K562 (cell line): ENCODE results near the gene ANKRD10. TPM values are rescaled to one million over a fixed set of nuclear protein-coding genes. Genes with fewer than 3 reads are reported as not detected.

Source experiments
- CBFA2T2 ChIP-seq: fragments of 450-650 bp; conservative IDR thresholded peaks from 2 replicates; pipeline ENCODE4 v1.6.1; 2017; ENCODE audit warnings: mild to moderate bottlenecking
- EGR1 ChIP-seq: fragments of 450-650 bp; conservative IDR thresholded peaks from 2 replicates; pipeline ENCODE4 v1.6.1; 2017; ENCODE audit warnings: mild to moderate bottlenecking
- EP300 ChIP-seq: IDR thresholded peaks from 2 replicates; pipeline ENCODE4 v1.6.1; 2012; ENCODE audit warnings: low read length, improper control_type of control experiment
- HNRNPLL ChIP-seq: fragments of 200-400 bp; formaldehyde crosslinking; IDR thresholded peaks from 2 replicates; pipeline ENCODE4 v1.6.1; 2017; ENCODE audit warnings: low read length, low read depth, mild to moderate bottlenecking; ENCODE audit not compliant: poor library complexity, severe bottlenecking
- RBM14 ChIP-seq: fragments of 200-400 bp; formaldehyde crosslinking; IDR thresholded peaks from 2 replicates; pipeline ENCODE4 v1.6.1; 2018; ENCODE audit warnings: low read depth, mild to moderate bottlenecking, low read length, moderate library complexity, borderline replicate concordance; ENCODE audit not compliant: insufficient read depth
- SRSF7 ChIP-seq: fragments of 200-400 bp; formaldehyde crosslinking; optimal IDR thresholded peaks from 2 replicates; pipeline ENCODE3; 2017; ENCODE audit warnings: mild to moderate bottlenecking, low read depth, low read length
- ZNF165 ChIP-seq: fragments of 250-450 bp; sonication (Bioruptor Pico); IDR thresholded peaks from 2 replicates; pipeline ENCODE4 v1.4.0; 2020; ENCODE audit warnings: borderline replicate concordance
- ZNF197 ChIP-seq: fragments of 200-800 bp; sonication (Bioruptor generic); IDR thresholded peaks from 2 replicates; pipeline ENCODE4 v1.6.1; 2016; ENCODE audit warnings: low read depth, missing genetic modification characterization, missing compliant biosample characterization
- polyA plus RNA-seq, 8 experiments: library from polyadenylated mRNA; depleted of rRNA in 4 of 8; stranded (reverse) in 5 of 8; unstranded in 3 of 8; fragments of >200 nt; fragmentation: Nextera tagmentation in 2 of 8; fragmentation: Illumina TruSeq in 1 of 8; extraction: Ambion mirVana in 2 of 8; extraction: Trizol in 1 of 8; gene quantifications; 2 replicates each; pipeline versions ENCODE4 v1.2.1 to v1.2.3, GENCODE V29; 2011 to 2014; ENCODE audit warnings: inconsistent platforms in 1 of 8, missing spikeins in 1 of 8
- total RNA-seq, 7 experiments: library from RNA; depleted of rRNA in 6 of 7; stranded (reverse); fragments of >200 nt in 6 of 7; fragmentation: Illumina TruSeq in 2 of 7; extraction: Trizol in 2 of 7; gene quantifications; 2 replicates each; pipeline versions ENCODE4 v1.2.1 to v1.2.3, GENCODE V29; 2011 to 2021; ENCODE audit warnings: low replicate concordance in 1 of 7
- TF ChIP-seq, protein P1 (sequence below), 2 experiments: fragments of 450-650 bp in 1 of 2; sonication (generic) in 1 of 2; formaldehyde crosslinking in 1 of 2; IDR thresholded peaks; 2 replicates each; pipeline versions ENCODE4 v1.7.1 to v1.9.0; 2016 to 2022; ENCODE audit warnings: inconsistent platforms in 1 of 2, mild to moderate bottlenecking in 1 of 2, missing genetic modification reagents in 1 of 2
- TF ChIP-seq, protein P2 (sequence below): fragments of 250-450 bp; sonication (Bioruptor Pico); IDR thresholded peaks from 2 replicates; pipeline ENCODE4 v1.8.0; 2022; ENCODE audit warnings: inconsistent platforms
- TF ChIP-seq, protein P3 (sequence below): fragments of 250-450 bp; sonication (Bioruptor Pico); IDR thresholded peaks from 2 replicates; pipeline ENCODE4 v1.9.0; 2021; ENCODE audit warnings: mild to moderate bottlenecking, inconsistent platforms
- TF ChIP-seq, protein P4 (sequence below): fragments of 250-450 bp; sonication (Bioruptor Pico); IDR thresholded peaks from 2 replicates; pipeline ENCODE4 v1.8.0; 2021; ENCODE audit warnings: moderate library complexity, mild to moderate bottlenecking, inconsistent platforms

Gene ANKRD10
- total and polyA plus RNA-seq, 9 of the 15 experiments (the other 6 are each of a cell fraction or from before 2014, with no cell fraction given): 21.7 to 183 (median 45.0) TPM

DNA sequence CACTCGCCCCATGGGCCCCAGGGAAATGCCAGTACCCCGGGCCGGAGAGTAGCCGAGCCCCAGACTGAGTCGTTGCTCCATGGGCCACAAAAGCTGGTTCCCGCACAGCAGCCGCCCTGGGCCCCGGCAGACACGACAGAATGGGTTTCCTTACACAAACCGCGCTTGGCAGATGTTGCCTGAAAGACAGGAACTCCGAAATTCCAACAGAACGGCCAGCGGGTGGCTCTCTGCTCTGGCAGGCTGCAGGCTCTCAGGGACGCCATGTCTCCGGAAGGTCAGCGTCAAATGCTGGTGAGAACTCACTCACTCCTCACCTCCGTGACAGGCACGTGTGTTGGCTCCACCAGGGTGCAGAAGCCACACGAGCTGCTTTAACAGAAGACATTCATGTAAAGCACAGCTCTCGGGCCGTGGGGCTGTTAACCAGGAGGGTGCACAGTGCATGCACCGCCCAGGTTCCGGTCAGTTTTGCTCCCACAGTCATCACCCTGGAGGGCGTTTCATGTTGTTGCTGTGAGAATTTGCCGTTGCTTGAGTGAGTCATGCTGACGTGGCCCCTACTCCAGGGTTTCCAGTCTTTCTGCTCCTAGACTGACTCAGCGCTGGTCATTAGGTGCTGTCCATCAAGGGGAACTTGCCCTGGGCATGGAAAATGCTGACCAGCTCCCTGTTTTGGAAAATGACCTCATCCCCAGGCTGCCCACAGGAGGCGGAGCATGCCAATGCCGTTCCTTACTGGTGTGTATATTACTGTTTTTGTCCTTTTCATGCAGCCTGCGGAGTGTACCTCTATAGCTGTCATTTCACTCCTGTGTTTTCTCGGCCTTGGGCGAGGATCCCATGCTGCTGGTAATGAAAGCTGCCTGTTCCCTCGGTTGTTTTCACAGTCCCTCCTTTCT lies 44.8 kb downstream of the ANKRD10 start (continued):
- TF ChIP-seq, protein P1, sequence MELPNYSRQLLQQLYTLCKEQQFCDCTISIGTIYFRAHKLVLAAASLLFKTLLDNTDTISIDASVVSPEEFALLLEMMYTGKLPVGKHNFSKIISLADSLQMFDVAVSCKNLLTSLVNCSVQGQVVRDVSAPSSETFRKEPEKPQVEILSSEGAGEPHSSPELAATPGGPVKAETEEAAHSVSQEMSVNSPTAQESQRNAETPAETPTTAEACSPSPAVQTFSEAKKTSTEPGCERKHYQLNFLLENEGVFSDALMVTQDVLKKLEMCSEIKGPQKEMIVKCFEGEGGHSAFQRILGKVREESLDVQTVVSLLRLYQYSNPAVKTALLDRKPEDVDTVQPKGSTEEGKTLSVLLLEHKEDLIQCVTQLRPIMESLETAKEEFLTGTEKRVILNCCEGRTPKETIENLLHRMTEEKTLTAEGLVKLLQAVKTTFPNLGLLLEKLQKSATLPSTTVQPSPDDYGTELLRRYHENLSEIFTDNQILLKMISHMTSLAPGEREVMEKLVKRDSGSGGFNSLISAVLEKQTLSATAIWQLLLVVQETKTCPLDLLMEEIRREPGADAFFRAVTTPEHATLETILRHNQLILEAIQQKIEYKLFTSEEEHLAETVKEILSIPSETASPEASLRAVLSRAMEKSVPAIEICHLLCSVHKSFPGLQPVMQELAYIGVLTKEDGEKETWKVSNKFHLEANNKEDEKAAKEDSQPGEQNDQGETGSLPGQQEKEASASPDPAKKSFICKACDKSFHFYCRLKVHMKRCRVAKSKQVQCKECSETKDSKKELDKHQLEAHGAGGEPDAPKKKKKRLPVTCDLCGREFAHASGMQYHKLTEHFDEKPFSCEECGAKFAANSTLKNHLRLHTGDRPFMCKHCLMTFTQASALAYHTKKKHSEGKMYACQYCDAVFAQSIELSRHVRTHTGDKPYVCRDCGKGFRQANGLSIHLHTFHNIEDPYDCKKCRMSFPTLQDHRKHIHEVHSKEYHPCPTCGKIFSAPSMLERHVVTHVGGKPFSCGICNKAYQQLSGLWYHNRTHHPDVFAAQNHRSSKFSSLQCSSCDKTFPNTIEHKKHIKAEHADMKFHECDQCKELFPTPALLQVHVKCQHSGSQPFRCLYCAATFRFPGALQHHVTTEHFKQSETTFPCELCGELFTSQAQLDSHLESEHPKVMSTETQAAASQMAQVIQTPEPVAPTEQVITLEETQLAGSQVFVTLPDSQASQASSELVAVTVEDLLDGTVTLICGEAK (IDR thresholded peaks at IDR 0.05): peak; percentile 1
- TF ChIP-seq, protein P1 (CRISPR knock-in tag; IDR thresholded peaks at IDR 0.05): no peak
- TF ChIP-seq CBFA2T2 (no peak), RBM14 (no peak), ZNF197 (CRISPR knock-in tag) (no peak), SRSF7 (no peak), HNRNPLL (peak; percentile 29), ZNF165 (no peak), EGR1 (no peak), EP300 (peak; percentile 94)
- TF ChIP-seq, protein P2, sequence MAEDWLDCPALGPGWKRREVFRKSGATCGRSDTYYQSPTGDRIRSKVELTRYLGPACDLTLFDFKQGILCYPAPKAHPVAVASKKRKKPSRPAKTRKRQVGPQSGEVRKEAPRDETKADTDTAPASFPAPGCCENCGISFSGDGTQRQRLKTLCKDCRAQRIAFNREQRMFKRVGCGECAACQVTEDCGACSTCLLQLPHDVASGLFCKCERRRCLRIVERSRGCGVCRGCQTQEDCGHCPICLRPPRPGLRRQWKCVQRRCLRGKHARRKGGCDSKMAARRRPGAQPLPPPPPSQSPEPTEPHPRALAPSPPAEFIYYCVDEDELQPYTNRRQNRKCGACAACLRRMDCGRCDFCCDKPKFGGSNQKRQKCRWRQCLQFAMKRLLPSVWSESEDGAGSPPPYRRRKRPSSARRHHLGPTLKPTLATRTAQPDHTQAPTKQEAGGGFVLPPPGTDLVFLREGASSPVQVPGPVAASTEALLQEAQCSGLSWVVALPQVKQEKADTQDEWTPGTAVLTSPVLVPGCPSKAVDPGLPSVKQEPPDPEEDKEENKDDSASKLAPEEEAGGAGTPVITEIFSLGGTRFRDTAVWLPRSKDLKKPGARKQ (CRISPR knock-in tag): no peak
- TF ChIP-seq, protein P3, sequence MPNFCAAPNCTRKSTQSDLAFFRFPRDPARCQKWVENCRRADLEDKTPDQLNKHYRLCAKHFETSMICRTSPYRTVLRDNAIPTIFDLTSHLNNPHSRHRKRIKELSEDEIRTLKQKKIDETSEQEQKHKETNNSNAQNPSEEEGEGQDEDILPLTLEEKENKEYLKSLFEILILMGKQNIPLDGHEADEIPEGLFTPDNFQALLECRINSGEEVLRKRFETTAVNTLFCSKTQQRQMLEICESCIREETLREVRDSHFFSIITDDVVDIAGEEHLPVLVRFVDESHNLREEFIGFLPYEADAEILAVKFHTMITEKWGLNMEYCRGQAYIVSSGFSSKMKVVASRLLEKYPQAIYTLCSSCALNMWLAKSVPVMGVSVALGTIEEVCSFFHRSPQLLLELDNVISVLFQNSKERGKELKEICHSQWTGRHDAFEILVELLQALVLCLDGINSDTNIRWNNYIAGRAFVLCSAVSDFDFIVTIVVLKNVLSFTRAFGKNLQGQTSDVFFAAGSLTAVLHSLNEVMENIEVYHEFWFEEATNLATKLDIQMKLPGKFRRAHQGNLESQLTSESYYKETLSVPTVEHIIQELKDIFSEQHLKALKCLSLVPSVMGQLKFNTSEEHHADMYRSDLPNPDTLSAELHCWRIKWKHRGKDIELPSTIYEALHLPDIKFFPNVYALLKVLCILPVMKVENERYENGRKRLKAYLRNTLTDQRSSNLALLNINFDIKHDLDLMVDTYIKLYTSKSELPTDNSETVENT (CRISPR knock-in tag): no peak
- TF ChIP-seq, protein P4, sequence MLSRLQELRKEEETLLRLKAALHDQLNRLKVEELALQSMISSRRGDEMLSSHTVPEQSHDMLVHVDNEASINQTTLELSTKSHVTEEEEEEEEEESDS (CRISPR knock-in tag): no peak
